GM19438 (cell line): ENCODE data around the gene SNX9.

ENCODE experiments used
- ATAC-seq: cut with Tn5 transposase; IDR thresholded peaks from one replicate; pipeline ENCODE4 v1.9.1; 2021; ENCODE audit warnings: low read depth; ENCODE audit not compliant: unreplicated experiment

The SNX9 gene

DNA sequence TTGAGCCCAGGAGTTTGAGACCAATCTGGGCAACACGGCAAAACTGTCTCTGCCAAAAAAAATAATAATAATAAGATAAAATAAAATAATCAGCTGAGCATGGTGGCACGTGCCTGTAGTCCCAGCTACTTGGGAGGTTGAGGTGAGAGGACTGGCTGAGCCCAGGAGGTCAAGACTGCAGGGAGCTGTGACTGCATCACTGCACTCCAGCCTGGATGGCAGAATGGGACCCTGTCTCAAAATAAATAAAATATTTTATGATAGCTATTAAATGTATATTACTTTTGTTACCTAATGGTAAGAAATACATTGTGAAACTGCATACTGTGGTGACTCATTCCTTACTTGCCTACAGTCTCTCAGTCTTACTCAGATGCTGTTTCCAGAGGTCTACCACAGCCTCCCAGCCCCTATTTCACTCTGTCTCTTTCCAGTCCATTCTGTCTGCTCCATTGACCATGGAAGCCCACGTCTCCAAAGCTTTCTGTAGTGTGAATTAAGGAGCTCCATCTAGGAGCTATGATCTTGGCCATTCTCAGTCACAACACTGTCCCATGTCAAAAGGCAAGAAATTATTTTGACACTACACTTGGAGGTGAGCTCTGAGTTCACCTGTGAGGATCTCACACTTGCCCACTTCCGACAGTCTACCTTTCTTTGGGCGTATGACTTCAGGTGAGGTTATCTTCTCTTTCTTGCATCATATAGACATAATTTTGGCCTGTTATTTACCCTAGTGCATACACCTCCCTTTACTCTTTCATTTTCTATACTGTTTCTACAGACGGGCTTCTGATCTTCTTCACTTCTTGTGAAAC is 22.4 kb upstream of the SNX9 start:
- peak; percentile 96 for ATAC-seq

GRCh38 chr6:157804448-157805327 is 18.4 kb upstream of the SNX9 start:
- ATAC-seq, result no peak

GRCh38 chr6:157806131-157806855 is 16.8 kb upstream of the SNX9 start:
- no peak for ATAC-seq

DNA sequence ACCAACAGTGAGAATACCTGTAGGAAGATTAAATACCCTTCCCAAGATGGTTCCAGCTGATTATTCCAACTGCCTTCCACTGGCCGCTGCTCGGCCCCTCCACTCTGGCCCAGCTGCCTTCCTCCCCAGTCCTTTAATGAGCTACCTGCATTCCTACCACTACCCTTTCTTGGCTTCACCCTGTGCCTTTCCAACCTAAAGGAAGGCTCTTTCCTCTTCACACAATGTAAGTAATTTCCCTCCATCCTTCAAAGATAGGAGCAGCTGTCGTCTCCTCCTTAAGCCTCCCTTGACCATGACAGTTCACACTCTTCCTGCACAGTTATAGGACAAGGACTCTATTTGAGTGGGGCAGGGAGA is 16.2 kb upstream of the SNX9 start:
- ATAC-seq, result no peak

DNA sequence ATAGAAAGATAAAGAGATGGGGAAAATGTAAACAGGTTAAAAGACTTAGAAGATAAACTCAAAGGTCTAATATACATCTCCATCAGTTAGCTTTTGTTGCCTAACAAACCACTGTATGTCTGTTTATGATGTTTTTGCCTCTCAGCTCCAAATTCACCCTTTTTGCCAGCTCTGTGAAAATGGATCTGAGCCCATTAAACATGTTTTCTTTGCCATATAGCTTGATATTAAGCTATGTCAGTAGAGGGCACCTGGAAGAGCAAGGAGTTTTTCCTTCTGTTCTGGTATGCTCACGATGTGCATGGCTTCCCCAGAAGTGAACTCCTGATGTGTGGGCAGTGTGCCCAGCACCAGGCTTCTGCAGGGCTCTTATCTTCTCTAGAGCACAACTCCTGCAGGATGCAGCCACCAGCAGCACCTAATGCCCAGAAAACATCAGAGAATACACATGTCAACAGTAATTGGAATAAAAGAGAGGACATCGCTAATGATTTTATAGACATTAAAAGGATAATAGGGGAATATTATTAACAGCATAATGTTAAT is 14.6 kb upstream of the SNX9 start:
- ATAC-seq, result no peak

DNA sequence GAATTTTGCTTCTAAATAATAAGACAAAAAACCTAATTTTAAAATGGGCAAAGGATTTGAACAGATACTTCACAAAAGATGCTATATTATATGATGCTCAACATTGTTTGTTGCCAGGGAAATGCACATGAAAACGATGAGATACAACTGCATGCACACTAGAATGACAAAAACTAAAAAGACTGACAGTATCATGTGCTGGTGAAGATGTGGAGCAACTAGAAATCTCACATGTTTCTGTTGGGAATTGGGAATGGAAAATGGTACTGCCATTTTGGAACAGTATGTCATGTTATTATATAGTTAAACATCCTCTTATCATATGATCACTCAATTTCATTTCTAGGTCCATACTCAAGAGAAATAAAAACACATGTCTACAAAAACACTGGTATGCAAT is 13.4 kb upstream of the SNX9 start:
- ATAC-seq, result no peak

- no peak for ATAC-seq
Measured at GRCh38 chr6:157811137-157811475, 11.9 kb upstream of the SNX9 start.

- no peak for ATAC-seq
Measured at GRCh38 chr6:157811476-157812173, 11.4 kb upstream of the SNX9 start.

- ATAC-seq, result no peak
Measured at GRCh38 chr6:157812425-157813171, 10.4 kb upstream of the SNX9 start.

DNA sequence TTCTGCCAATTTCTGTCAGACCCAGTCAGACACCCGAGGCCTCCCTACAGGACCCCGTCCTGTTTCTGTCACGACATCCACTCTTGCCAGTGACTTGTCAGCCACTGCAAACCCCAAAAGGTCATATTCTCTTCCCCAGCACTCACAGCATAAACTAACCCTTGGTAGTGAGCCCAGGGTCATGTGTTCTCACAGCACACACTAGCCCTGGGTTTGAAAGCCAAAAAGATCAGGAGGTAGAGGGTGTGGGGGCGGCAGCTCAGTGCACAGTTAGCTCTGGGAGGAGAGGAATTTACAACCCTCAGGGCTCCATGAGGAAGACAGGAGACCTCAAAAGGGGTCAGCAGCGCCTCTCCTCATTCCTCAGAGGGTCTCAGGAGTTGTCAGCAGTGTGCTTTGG is 9.9 kb upstream of the SNX9 start:
- no peak for ATAC-seq

DNA sequence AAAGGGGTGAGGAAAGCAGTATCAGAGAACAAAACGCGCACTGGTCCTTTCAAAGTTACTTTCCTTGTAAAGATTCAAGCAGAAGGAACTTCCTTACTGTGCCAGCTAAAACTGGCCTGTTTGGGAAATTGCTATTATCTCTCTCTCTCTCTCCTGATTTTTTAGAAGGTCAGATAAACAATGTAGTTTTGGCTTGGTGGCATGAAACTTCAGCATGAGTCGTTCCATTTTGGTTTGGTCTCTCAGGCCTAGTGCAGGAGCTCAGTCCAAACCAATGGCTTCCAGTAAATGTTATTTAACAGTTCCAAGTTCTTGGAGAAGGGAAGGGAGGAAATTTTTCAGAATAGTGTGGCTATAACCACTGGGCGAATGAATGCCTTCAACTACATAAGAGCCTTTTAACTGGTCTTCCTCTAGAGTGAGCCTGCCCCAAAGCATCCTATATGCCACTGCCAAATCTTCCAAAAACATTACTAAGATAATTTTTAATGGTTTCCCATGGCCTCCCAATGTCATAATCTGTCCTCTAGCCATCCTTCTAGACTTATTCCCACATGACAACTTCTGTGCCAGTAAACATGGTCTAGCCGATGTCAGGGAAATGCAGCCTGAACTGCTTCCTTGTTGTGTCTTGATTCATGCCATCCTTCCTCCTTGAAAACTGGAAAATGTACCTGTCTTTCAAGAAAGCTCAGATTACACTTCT is 9.1 kb upstream of the SNX9 start:
- no peak for ATAC-seq

DNA sequence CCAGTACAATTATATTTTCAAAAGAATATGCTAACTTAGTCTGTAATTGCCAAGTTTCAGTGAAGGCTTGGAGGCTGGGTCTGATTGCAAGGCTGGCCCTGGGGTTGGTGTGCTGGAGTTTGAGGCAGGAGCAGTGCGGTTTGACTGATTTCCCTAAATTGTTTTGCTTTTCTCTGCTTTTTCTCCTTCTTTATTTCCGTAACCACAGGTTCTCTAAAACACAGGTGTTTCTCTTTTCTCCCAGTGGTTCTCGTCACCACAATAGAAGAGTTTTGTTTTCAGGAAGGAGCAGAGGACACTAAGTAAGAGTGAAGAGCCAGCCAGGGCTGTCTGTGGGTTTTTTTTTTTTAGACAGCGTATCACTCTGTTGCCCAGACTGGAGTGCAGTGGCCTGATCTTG is 8.2 kb upstream of the SNX9 start:
- peak; percentile 63 for ATAC-seq

GRCh38 chr6:157821342-157822033 is 1.6 kb upstream of the SNX9 start:
- no peak for ATAC-seq

DNA sequence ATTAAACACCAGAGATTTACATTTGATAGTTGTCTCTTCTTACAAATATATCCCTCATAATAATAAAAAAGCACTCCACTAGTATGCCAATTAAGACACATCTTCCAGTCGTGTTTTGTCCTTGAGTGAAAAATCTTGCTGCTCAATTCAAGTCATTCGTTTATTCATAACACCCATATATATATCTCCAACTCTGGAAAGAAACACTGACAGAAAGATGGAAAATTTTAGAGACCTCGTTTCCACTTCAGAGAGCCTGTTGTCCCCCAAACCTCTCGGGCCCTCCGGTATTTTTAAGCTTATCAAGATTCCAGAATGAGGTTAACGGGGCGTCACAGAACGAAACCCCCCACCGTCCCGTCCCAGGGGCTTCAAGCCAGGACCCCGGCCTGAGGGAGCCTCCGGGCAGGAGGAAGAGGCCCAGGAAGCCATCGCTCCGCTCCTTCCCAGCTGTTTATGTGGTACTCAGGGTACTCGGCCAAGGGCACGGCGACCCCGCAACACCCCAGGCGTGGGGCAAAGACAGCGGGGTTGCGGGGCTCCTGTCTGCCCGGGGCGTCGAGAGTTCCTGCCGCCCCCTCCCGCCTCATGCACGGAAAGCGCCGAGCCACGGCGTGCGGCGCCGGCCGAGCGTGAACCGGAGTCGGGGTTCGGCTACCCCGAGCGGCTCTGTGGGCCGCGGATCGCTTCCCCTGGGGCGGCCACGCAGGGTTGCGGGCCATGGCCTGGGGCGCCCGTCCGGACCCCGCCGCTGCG is 623 bp upstream of the SNX9 start:
- no peak for ATAC-seq

DNA sequence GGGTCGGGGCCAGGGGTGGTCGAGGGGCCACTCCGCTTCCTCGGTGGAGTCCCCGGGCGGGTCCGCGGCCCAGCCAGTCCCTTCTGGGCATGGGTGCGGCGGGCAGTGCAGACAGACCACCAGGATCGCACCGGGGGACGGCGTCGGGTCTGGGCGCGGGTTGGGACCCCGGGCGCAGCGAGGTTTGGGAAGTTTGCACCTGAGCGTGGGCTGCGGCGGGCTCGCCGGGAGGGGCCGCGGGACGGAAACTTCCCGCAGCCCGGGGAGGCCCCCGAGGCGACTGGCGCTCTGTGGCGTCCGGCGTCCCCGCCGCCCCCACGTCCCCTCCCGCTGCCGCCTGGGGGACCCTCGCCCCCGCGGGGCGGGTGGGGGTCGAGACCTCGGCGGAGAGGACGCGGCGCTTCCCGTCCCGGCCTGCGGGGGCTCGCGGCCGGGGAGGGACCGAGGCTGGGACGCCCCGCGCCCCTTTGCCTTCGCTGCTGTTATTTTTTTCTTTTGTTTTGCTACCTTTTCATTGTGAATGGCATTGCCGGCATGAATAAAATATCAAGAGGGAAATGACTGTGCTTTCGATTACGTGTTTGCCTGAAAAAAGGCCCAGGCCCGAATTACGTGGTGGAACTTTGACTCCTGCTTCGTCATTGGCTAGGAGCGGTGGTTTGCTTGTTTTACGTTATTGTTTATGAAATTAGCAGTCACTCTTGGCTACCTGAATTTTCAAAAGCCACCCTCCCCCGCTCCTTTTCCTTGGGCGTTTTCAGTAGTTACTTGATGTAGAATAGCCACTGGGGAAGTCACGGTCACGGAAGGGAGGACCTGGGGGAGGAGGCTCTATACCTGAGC is 703 bp downstream of the SNX9 start:
- ATAC-seq, result peak; percentile 52

- ATAC-seq, result no peak
Measured at GRCh38 chr6:157825243-157825904, 2.3 kb downstream of the SNX9 start.
